GM23338 (cell line): Measurements from ENCODE around the gene PCK2. TPM values are rescaled to one million over a fixed set of nuclear protein-coding genes. Genes with fewer than 3 reads are reported as not detected.

Experiments
- ATAC-seq: fragments of 200-7000 bp; cut with Tn5 transposase; 3 replicates; pipeline ENCODE4 v1.9.1; 2020
- DNase-seq: peaks from one replicate; pipeline ENCODE4 v3.0.0-alpha.2; 2015; ENCODE audit warnings: low spot score
- H2AFZ ChIP-seq: fragments of 200-600 bp; sonication (generic); 2 replicates; pipeline ENCODE4 v1.8.0; 2016; ENCODE audit warnings: antibody characterized with exemption, mild to moderate bottlenecking, moderate library complexity
- H3F3A ChIP-seq: fragments of 200-600 bp; sonication (generic); replicated peaks from 2 replicates; pipeline ENCODE4 v1.8.0; 2017; ENCODE audit warnings: antibody characterized with exemption, mixed run types, low read depth
- H3K27ac ChIP-seq: fragments of 200-600 bp; sonication (generic); 2 replicates; pipeline ENCODE4 v1.6.1; 2016; ENCODE audit warnings: low read depth
- H3K27me3 ChIP-seq: fragments of 200-600 bp; sonication (generic); 2 replicates; pipeline ENCODE4 v1.8.0; 2016; ENCODE audit warnings: mild to moderate bottlenecking, mixed run types, moderate library complexity; ENCODE audit not compliant: insufficient read depth
- H3K36me3 ChIP-seq: fragments of 200-600 bp; sonication (generic); 2 replicates; pipeline ENCODE4 v1.8.0; 2016; ENCODE audit warnings: mild to moderate bottlenecking; ENCODE audit not compliant: insufficient read depth
- H3K4me1 ChIP-seq: fragments of 200-600 bp; sonication (generic); 2 replicates; pipeline ENCODE4 v1.8.0; 2016; ENCODE audit warnings: mild to moderate bottlenecking, moderate library complexity; ENCODE audit not compliant: insufficient read depth
- H3K4me2 ChIP-seq: fragments of 200-600 bp; sonication (generic); 2 replicates; pipeline ENCODE4 v1.7.1; 2017; ENCODE audit warnings: mixed run types
- H3K4me3 ChIP-seq: fragments of 200-600 bp; sonication (generic); 2 replicates; pipeline ENCODE4 v1.6.1; 2016; ENCODE audit warnings: mixed run types
- H3K79me2 ChIP-seq: fragments of 200-600 bp; sonication (generic); replicated peaks from 2 replicates; pipeline ENCODE4 v1.8.0; 2017; ENCODE audit warnings: mild to moderate bottlenecking; ENCODE audit not compliant: insufficient read depth
- H3K9me2 ChIP-seq: fragments of 200-600 bp; sonication (generic); 2 replicates; pipeline ENCODE4 v1.8.0; 2017; ENCODE audit not compliant: insufficient read depth
- H4K20me1 ChIP-seq: fragments of 200-600 bp; sonication (generic); replicated peaks from 2 replicates; pipeline ENCODE4 v1.8.0; 2017; ENCODE audit warnings: mild to moderate bottlenecking; ENCODE audit not compliant: insufficient read depth
- H3K27ac Mint-ChIP-seq: 2 replicates; pipeline ENCODE4 v1.8.0; 2020; ENCODE audit warnings: inconsistent platforms, mild to moderate bottlenecking, moderate library complexity, mixed read lengths
- H3K27me3 Mint-ChIP-seq: 3 replicates; pipeline ENCODE4 v1.8.0; 2022; ENCODE audit warnings: low read depth, mild to moderate bottlenecking, moderate library complexity, mixed read lengths, inconsistent platforms; ENCODE audit not compliant: insufficient read depth, poor library complexity
- H3K36me3 Mint-ChIP-seq: 3 replicates; pipeline ENCODE4 v1.8.0; 2021; ENCODE audit warnings: low read depth, mild to moderate bottlenecking, inconsistent platforms, moderate library complexity, mixed read lengths
- H3K4me1 Mint-ChIP-seq: 3 replicates; pipeline ENCODE4 v1.8.0; 2020; ENCODE audit warnings: mild to moderate bottlenecking, inconsistent platforms, mixed read lengths
- H3K4me3 Mint-ChIP-seq: 3 replicates; pipeline ENCODE4 v1.8.0; 2021; ENCODE audit warnings: moderate library complexity, mild to moderate bottlenecking, inconsistent platforms, mixed read lengths
- H3K9me3 Mint-ChIP-seq: 3 replicates; pipeline ENCODE4 v1.8.0; 2020; ENCODE audit warnings: moderate library complexity, mild to moderate bottlenecking, inconsistent platforms, mixed read lengths
- CREB1 ChIP-seq: fragments of 250-450 bp; sonication (Bioruptor Pico); IDR thresholded peaks from 2 replicates; pipeline ENCODE4 v1.5.0; 2020; ENCODE audit warnings: low read depth, mild to moderate bottlenecking, moderate library complexity
- EZH2 ChIP-seq: fragments of 200-600 bp; sonication (generic); IDR thresholded peaks from one replicate; pipeline ENCODE4 v1.8.0; 2017; ENCODE audit warnings: antibody characterized with exemption, mild to moderate bottlenecking, low read depth; ENCODE audit not compliant: unreplicated experiment
- EZH2phosphoT487 ChIP-seq: fragments of 200-600 bp; sonication (generic); IDR thresholded peaks from one replicate; pipeline ENCODE4 v1.8.1; 2018; ENCODE audit warnings: antibody characterized with exemption; ENCODE audit not compliant: unreplicated experiment
- JUNB ChIP-seq: IDR thresholded peaks from one replicate; pipeline ENCODE4 v1.6.1; 2016; ENCODE audit warnings: antibody characterized with exemption; ENCODE audit not compliant: unreplicated experiment
- NANOG ChIP-seq: IDR thresholded peaks from 2 replicates; pipeline ENCODE4 v1.6.1; 2016; ENCODE audit warnings: antibody characterized with exemption, borderline replicate concordance
- POLR2AphosphoS5 ChIP-seq: IDR thresholded peaks from 2 replicates; pipeline ENCODE4 v1.6.1; 2016; ENCODE audit warnings: antibody characterized with exemption, low read depth
- STAT1 ChIP-seq: IDR thresholded peaks from one replicate; pipeline ENCODE4 v1.6.1; 2016; ENCODE audit warnings: antibody characterized with exemption; ENCODE audit not compliant: unreplicated experiment
- ZNF114 ChIP-seq: fragments of 250-450 bp; sonication (Bioruptor Pico); IDR thresholded peaks from 2 replicates; pipeline ENCODE4 v1.5.0; 2020; ENCODE audit warnings: mild to moderate bottlenecking, moderate library complexity
- ZNF331 ChIP-seq: fragments of 250-450 bp; sonication (Bioruptor Pico); IDR thresholded peaks from 2 replicates; pipeline ENCODE4 v1.5.0; 2020; ENCODE audit warnings: low read depth, mild to moderate bottlenecking, moderate library complexity
- polyA plus RNA-seq: library from polyadenylated mRNA; unstranded; fragments of >200 nt; fragmentation: Nextera tagmentation; extraction: Ambion mirVana; gene quantifications from 2 replicates; pipeline ENCODE4 v1.2.1, GENCODE V29; 2016
- total RNA-seq: library from RNA; depleted of rRNA; stranded (reverse); fragments of >200 nt; shearing (Covaris generic); gene quantifications from 2 replicates; pipeline ENCODE4 v1.2.3, GENCODE V29; 2014
- TF ChIP-seq, protein P1 (sequence below): IDR thresholded peaks from 2 replicates; pipeline ENCODE4 v1.6.1; 2016; ENCODE audit warnings: antibody characterized with exemption
- TF ChIP-seq, protein P2 (sequence below): fragments of 250-450 bp; sonication (Bioruptor Pico); IDR thresholded peaks from 2 replicates; pipeline ENCODE4 v1.5.0; 2020; ENCODE audit warnings: mild to moderate bottlenecking, moderate library complexity
- TF ChIP-seq, protein P3 (sequence below): IDR thresholded peaks from one replicate; pipeline ENCODE4 v1.6.1; 2018; ENCODE audit warnings: antibody characterized with exemption; ENCODE audit not compliant: unreplicated experiment
- TF ChIP-seq, protein P4 (sequence below), 2 experiments: fragments of 200-600 bp in 1 of 2; sonication (generic) in 1 of 2; conservative IDR thresholded peaks; 2 replicates each; pipeline versions ENCODE4 v1.5.1 to v1.6.1; 2016 to 2017; ENCODE audit warnings: antibody characterized with exemption in 2 of 2, low read depth in 2 of 2, mild to moderate bottlenecking in 2 of 2, moderate library complexity in 1 of 2

The PCK2 gene
- total and polyA plus RNA-seq, 2 experiments from 2014 or later, result 53.5 to 103 TPM

DNA sequence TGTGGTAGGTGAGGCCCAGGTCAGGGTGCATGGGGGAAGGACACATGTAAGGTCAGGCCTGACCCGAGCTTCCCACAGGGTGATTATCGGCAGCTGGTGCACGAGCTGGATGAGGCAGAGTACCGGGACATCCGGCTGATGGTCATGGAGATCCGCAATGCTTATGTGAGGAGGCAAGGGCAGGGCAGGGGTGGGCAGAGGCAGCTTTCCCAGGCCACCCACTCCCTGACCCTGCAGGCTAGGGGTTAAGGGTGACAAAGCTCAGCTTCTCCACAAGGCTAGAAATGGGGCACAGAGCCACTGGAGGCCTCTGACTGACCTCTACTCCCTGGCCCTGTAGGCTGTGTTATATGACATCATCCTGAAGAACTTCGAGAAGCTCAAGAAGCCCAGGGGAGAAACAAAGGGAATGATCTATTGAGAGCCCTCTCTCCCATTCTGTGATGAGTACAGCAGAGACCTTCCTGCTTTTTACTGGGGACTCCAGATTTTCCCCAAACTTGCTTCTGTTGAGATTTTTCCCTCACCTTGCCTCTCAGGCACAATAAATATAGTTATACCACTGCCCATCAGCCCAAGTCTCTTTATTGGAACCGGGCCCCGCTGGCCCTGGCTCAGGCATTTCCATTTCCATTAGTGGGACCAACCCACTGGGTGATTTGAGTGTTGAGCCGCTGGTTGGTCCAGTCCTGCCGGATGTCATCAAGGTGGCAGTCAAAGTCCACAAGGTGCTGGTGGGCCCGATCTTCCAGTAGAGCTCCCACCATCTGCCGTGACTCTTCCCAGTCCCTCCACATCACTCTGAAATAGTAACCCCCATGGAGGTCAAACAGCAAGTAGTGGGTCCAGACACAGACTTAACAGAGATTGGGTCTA is 44.5 kb downstream of the PCK2 start:
- H3K27ac ChIP-seq, result no peak overlapping the region
- Mint-ChIP-seq H3K9me3 (no peaks in the 10 kb centered on the region), H3K36me3 (peaks cover 43% of the 10 kb centered on the region), H3K4me3 (peak overlapping the region; percentile 99), H3K27me3 (peaks cover 25% of the 10 kb centered on the region), H3K4me1 (peaks cover 38% of the 10 kb centered on the region), H3K27ac (no peak overlapping the region)
- no peak for ATAC-seq
- H4K20me1 ChIP-seq, result peaks cover 9% of the 10 kb centered on the region
- TF ChIP-seq ZNF331 (CRISPR knock-in tag) (no peak), ZNF114 (CRISPR knock-in tag) (no peak), JUNB (no peak), EZH2phosphoT487 (no peak), EZH2 (no peak), STAT1 (no peak), POLR2AphosphoS5 (no peak; the same call in 1 of the 2 replicates), NANOG (no peak), CREB1 (CRISPR knock-in tag) (no peak)
- TF ChIP-seq, protein P1, sequence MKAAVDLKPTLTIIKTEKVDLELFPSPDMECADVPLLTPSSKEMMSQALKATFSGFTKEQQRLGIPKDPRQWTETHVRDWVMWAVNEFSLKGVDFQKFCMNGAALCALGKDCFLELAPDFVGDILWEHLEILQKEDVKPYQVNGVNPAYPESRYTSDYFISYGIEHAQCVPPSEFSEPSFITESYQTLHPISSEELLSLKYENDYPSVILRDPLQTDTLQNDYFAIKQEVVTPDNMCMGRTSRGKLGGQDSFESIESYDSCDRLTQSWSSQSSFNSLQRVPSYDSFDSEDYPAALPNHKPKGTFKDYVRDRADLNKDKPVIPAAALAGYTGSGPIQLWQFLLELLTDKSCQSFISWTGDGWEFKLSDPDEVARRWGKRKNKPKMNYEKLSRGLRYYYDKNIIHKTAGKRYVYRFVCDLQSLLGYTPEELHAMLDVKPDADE, result no peak
- TF ChIP-seq, protein P2, sequence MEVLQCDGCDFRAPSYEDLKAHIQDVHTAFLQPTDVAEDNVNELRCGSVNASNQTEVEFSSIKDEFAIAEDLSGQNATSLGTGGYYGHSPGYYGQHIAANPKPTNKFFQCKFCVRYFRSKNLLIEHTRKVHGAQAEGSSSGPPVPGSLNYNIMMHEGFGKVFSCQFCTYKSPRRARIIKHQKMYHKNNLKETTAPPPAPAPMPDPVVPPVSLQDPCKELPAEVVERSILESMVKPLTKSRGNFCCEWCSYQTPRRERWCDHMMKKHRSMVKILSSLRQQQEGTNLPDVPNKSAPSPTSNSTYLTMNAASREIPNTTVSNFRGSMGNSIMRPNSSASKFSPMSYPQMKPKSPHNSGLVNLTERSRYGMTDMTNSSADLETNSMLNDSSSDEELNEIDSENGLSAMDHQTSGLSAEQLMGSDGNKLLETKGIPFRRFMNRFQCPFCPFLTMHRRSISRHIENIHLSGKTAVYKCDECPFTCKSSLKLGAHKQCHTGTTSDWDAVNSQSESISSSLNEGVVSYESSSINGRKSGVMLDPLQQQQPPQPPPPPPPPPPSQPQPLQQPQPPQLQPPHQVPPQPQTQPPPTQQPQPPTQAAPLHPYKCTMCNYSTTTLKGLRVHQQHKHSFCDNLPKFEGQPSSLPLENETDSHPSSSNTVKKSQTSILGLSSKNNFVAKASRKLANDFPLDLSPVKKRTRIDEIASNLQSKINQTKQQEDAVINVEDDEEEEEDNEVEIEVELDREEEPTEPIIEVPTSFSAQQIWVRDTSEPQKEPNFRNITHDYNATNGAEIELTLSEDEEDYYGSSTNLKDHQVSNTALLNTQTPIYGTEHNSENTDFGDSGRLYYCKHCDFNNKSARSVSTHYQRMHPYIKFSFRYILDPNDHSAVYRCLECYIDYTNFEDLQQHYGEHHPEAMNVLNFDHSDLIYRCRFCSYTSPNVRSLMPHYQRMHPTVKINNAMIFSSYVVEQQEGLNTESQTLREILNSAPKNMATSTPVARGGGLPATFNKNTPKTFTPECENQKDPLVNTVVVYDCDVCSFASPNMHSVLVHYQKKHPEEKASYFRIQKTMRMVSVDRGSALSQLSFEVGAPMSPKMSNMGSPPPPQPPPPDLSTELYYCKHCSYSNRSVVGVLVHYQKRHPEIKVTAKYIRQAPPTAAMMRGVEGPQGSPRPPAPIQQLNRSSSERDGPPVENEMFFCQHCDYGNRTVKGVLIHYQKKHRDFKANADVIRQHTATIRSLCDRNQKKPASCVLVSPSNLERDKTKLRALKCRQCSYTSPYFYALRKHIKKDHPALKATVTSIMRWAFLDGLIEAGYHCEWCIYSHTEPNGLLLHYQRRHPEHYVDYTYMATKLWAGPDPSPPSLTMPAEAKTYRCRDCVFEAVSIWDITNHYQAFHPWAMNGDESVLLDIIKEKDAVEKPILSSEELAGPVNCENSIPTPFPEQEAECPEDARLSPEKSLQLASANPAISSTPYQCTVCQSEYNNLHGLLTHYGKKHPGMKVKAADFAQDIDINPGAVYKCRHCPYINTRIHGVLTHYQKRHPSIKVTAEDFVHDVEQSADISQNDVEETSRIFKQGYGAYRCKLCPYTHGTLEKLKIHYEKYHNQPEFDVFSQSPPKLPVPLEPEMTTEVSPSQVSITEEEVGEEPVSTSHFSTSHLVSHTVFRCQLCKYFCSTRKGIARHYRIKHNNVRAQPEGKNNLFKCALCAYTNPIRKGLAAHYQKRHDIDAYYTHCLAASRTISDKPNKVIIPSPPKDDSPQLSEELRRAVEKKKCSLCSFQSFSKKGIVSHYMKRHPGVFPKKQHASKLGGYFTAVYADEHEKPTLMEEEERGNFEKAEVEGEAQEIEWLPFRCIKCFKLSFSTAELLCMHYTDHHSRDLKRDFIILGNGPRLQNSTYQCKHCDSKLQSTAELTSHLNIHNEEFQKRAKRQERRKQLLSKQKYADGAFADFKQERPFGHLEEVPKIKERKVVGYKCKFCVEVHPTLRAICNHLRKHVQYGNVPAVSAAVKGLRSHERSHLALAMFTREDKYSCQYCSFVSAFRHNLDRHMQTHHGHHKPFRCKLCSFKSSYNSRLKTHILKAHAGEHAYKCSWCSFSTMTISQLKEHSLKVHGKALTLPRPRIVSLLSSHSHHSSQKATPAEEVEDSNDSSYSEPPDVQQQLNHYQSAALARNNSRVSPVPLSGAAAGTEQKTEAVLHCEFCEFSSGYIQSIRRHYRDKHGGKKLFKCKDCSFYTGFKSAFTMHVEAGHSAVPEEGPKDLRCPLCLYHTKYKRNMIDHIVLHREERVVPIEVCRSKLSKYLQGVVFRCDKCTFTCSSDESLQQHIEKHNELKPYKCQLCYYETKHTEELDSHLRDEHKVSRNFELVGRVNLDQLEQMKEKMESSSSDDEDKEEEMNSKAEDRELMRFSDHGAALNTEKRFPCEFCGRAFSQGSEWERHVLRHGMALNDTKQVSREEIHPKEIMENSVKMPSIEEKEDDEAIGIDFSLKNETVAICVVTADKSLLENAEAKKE, result no peak
- TF ChIP-seq, protein P3, sequence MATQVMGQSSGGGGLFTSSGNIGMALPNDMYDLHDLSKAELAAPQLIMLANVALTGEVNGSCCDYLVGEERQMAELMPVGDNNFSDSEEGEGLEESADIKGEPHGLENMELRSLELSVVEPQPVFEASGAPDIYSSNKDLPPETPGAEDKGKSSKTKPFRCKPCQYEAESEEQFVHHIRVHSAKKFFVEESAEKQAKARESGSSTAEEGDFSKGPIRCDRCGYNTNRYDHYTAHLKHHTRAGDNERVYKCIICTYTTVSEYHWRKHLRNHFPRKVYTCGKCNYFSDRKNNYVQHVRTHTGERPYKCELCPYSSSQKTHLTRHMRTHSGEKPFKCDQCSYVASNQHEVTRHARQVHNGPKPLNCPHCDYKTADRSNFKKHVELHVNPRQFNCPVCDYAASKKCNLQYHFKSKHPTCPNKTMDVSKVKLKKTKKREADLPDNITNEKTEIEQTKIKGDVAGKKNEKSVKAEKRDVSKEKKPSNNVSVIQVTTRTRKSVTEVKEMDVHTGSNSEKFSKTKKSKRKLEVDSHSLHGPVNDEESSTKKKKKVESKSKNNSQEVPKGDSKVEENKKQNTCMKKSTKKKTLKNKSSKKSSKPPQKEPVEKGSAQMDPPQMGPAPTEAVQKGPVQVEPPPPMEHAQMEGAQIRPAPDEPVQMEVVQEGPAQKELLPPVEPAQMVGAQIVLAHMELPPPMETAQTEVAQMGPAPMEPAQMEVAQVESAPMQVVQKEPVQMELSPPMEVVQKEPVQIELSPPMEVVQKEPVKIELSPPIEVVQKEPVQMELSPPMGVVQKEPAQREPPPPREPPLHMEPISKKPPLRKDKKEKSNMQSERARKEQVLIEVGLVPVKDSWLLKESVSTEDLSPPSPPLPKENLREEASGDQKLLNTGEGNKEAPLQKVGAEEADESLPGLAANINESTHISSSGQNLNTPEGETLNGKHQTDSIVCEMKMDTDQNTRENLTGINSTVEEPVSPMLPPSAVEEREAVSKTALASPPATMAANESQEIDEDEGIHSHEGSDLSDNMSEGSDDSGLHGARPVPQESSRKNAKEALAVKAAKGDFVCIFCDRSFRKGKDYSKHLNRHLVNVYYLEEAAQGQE, result no peak
- TF ChIP-seq, protein P4, sequence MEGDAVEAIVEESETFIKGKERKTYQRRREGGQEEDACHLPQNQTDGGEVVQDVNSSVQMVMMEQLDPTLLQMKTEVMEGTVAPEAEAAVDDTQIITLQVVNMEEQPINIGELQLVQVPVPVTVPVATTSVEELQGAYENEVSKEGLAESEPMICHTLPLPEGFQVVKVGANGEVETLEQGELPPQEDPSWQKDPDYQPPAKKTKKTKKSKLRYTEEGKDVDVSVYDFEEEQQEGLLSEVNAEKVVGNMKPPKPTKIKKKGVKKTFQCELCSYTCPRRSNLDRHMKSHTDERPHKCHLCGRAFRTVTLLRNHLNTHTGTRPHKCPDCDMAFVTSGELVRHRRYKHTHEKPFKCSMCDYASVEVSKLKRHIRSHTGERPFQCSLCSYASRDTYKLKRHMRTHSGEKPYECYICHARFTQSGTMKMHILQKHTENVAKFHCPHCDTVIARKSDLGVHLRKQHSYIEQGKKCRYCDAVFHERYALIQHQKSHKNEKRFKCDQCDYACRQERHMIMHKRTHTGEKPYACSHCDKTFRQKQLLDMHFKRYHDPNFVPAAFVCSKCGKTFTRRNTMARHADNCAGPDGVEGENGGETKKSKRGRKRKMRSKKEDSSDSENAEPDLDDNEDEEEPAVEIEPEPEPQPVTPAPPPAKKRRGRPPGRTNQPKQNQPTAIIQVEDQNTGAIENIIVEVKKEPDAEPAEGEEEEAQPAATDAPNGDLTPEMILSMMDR (conservative IDR thresholded peaks at IDR 0.05; ENCODE audit: low read depth in 2 of 2), result no peak
- peaks cover 39% of the 10 kb centered on the region for H3F3A ChIP-seq
- DNase-seq, result no peak
- peaks cover 25% of the 10 kb centered on the region for H3K4me1 ChIP-seq
- H3K9me2 ChIP-seq, result no peaks in the 10 kb centered on the region
- no peaks in the 10 kb centered on the region for H3K27me3 ChIP-seq
- H2AFZ ChIP-seq, result no peak overlapping the region
- H3K4me3 ChIP-seq, result 0 out of 2 replicates have a peak overlapping the region, but pooled peaks have one; percentile 99
- peaks cover 20% of the 10 kb centered on the region for H3K79me2 ChIP-seq
- peaks cover 14% of the 10 kb centered on the region; the same call in 1 of the 2 replicates for H3K36me3 ChIP-seq
- H3K4me2 ChIP-seq, result no peak overlapping the region
